PC-3 (cell line): Measurements from ENCODE around the gene GPRC5A.

Experiments used
- EZH2 ChIP-seq: fragments of 300-600 bp; sonication (generic); IDR thresholded peaks from one replicate; pipeline ENCODE4 v1.6.1; 2017; ENCODE audit warnings: antibody characterized with exemption, mild to moderate bottlenecking, low read length; ENCODE audit not compliant: unreplicated experiment
- TF ChIP-seq, protein P1 (sequence below): fragments of 300-600 bp; sonication (generic); conservative IDR thresholded peaks from 2 replicates; pipeline ENCODE4 v1.5.1; 2017; ENCODE audit warnings: antibody characterized with exemption, low read depth, mild to moderate bottlenecking, low read length

DNA sequence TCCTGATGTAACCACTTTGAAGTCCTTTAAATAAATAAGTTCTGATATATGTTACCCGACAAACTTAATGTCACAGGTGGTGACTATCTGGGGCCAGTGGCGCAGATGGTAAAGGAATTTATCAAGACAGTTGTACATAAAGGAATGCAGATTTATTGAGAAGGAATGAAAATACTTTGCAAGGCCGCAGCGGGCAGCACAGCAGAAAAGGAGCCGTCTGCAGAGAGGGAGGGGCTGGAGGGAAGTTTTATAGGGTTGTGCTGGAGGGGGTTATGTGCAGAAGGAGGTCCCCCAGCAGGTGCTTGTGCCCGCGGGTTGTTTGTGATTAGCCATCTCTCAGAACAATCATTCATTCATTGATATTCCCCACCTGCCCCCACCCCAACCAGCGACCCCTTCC is 43.2 kb downstream of the GPRC5A start:
- TF ChIP-seq, protein P1, sequence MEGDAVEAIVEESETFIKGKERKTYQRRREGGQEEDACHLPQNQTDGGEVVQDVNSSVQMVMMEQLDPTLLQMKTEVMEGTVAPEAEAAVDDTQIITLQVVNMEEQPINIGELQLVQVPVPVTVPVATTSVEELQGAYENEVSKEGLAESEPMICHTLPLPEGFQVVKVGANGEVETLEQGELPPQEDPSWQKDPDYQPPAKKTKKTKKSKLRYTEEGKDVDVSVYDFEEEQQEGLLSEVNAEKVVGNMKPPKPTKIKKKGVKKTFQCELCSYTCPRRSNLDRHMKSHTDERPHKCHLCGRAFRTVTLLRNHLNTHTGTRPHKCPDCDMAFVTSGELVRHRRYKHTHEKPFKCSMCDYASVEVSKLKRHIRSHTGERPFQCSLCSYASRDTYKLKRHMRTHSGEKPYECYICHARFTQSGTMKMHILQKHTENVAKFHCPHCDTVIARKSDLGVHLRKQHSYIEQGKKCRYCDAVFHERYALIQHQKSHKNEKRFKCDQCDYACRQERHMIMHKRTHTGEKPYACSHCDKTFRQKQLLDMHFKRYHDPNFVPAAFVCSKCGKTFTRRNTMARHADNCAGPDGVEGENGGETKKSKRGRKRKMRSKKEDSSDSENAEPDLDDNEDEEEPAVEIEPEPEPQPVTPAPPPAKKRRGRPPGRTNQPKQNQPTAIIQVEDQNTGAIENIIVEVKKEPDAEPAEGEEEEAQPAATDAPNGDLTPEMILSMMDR = no peak
- TF ChIP-seq EZH2 = no peak
